B cell (primary cell): ENCODE measurements around the gene PLCB1. TPM values are rescaled to one million over a fixed set of nuclear protein-coding genes. Genes with fewer than 3 reads are reported as not detected.

Experiments used
- ATAC-seq: fragments of 200-7000 bp; cut with Tn5 transposase; one replicate; pipeline ENCODE4 v1.10.0; 2021; ENCODE audit warnings: low read depth, mild to moderate bottlenecking, moderate number of reproducible peaks, moderate library complexity
- CTCF ChIA-PET: fragments of 350-600 bp; sonication (Branson Sonifier 250); formaldehyde crosslinking; loops from one replicate; lab custom pipeline; 2021; ENCODE audit warnings: antibody characterized with exemption, inconsistent platforms; lab: Charles Lee
- POLR2A ChIA-PET: fragments of 350-600 bp; sonication (Branson Sonifier 250); formaldehyde crosslinking; loops from one replicate; lab custom pipeline; 2021; ENCODE audit warnings: antibody characterized with exemption; lab: Charles Lee
- DNase-seq: peaks from one replicate; pipeline ENCODE4 v3.0.0; 2013
- H2AFZ ChIP-seq: 2 replicates; pipeline ENCODE4 v1.6.1; 2012; ENCODE audit warnings: mild to moderate bottlenecking, low read depth, low read length; ENCODE audit not compliant: insufficient read depth, poor library complexity, severe bottlenecking
- H3K27ac ChIP-seq, 2 donors: 1 replicate in 1 of 2; 2 replicates in 1 of 2; pipeline ENCODE4 v1.5.1; 2012 to 2013; ENCODE audit warnings: low read length in 2 of 2, mild to moderate bottlenecking in 2 of 2, moderate library complexity in 1 of 2
- H3K27me3 ChIP-seq, 4 experiments: fragments of 200-600 bp in 1 of 4; sonication (generic) in 1 of 4; replicated peaks in 1 of 4; 1 replicate in 2 of 4; 2 replicates in 2 of 4; pipeline versions ENCODE4 v1.6.1 to v1.7.0; 2013 to 2016; ENCODE audit warnings: low read length in 3 of 4, mild to moderate bottlenecking in 2 of 4, mixed read lengths in 1 of 4, moderate library complexity in 1 of 4; ENCODE audit not compliant: insufficient read depth in 4 of 4, control insufficient read depth in 3 of 4; ENCODE audit errors: control extremely low read depth in 1 of 4
- H3K36me3 ChIP-seq, 2 experiments: replicated peaks in 1 of 2; 1 replicate in 1 of 2; 2 replicates in 1 of 2; pipeline versions ENCODE4 v1.6.1 to v1.7.1; 2013; ENCODE audit warnings: low read length in 1 of 2; ENCODE audit not compliant: insufficient read depth in 2 of 2, control insufficient read depth in 1 of 2; ENCODE audit errors: control extremely low read depth in 1 of 2, extremely low read depth in 1 of 2
- H3K4me1 ChIP-seq, 2 donors: fragments of 200-600 bp in 1 of 2; sonication (generic) in 1 of 2; 1 replicate in 1 of 2; 2 replicates in 1 of 2; pipeline versions ENCODE4 v1.5.1 to v1.6.1; 2013 to 2017; ENCODE audit warnings: low read length in 2 of 2; ENCODE audit not compliant: control insufficient read depth in 2 of 2, insufficient read depth in 2 of 2
- H3K4me2 ChIP-seq: replicated peaks from 2 replicates; pipeline ENCODE3; 2012; ENCODE audit warnings: mild to moderate bottlenecking, low read depth, low read length; ENCODE audit not compliant: poor library complexity, severe bottlenecking
- H3K4me3 ChIP-seq, 5 experiments: fragments of 200-600 bp in 1 of 5; sonication (generic) in 1 of 5; 1 replicate in 3 of 5; 2 replicates in 2 of 5; pipeline versions ENCODE4 v1.5.1 to v1.7.0; 2011 to 2016; ENCODE audit warnings: low read length in 4 of 5, mild to moderate bottlenecking in 4 of 5, low read depth in 2 of 5, control low read depth in 1 of 5, moderate library complexity in 1 of 5; ENCODE audit not compliant: insufficient read depth in 1 of 5; ENCODE audit errors: control extremely low read depth in 1 of 5, extremely low read depth in 1 of 5
- H3K79me2 ChIP-seq: fragments of 200-600 bp; sonication (generic); one replicate; pipeline ENCODE4 v1.6.0; 2016; ENCODE audit warnings: low read length; ENCODE audit not compliant: control insufficient read depth, insufficient read depth
- H3K9ac ChIP-seq: fragments of 200-600 bp; sonication (generic); 2 replicates; pipeline ENCODE4 v1.6.1; 2017; ENCODE audit warnings: mild to moderate bottlenecking, low read length, moderate library complexity
- H3K9me3 ChIP-seq, 3 donors: one replicate each; pipeline versions ENCODE4 v1.6.1 to v1.7.1; 2013; ENCODE audit warnings: low read length in 2 of 3; ENCODE audit not compliant: control insufficient read depth in 2 of 3, insufficient read depth in 1 of 3; ENCODE audit errors: control extremely low read depth in 1 of 3
- H4K20me1 ChIP-seq: 2 replicates; pipeline ENCODE4 v1.6.0; 2012; ENCODE audit warnings: mild to moderate bottlenecking, low read length; ENCODE audit not compliant: insufficient read depth, control insufficient read depth, poor library complexity, severe bottlenecking
- H3K27ac Mint-ChIP-seq: one replicate; pipeline ENCODE4 v1.8.0; 2021; ENCODE audit warnings: mixed read lengths
- H3K27me3 Mint-ChIP-seq: one replicate; pipeline ENCODE4 v1.8.0; 2021; ENCODE audit warnings: mixed read lengths
- H3K4me1 Mint-ChIP-seq: one replicate; pipeline ENCODE4 v1.8.0; 2021; ENCODE audit warnings: mixed read lengths
- H3K4me3 Mint-ChIP-seq: one replicate; pipeline ENCODE4 v1.8.0; 2021; ENCODE audit warnings: mixed read lengths
- H3K9me3 Mint-ChIP-seq: one replicate; pipeline ENCODE4 v1.8.0; 2022; ENCODE audit warnings: mixed read lengths; ENCODE audit not compliant: insufficient read depth
- EZH2 ChIP-seq: IDR thresholded peaks from 2 replicates; pipeline ENCODE4 v1.6.1; 2012; ENCODE audit warnings: borderline replicate concordance, low read depth, mild to moderate bottlenecking, moderate library complexity, low read length; ENCODE audit not compliant: insufficient read depth, poor library complexity, severe bottlenecking
- WGBS: methylation state at CpG from one replicate; pipeline ENCODE4 v1.1.5; 2013; ENCODE audit warnings: missing lambda C conversion rate; ENCODE audit not compliant: insufficient coverage; 5-methylcytosine and 5-hydroxymethylcytosine counted together
- intact Hi-C: fragments of 100-400 bp; cut with micrococcal nuclease; formaldehyde crosslinking; loops from one replicate; pipeline ENCODE4 v1.10.0; 2022
- polyA plus RNA-seq: library from polyadenylated mRNA; depleted of rRNA; stranded (reverse); fragments of >200 nt; gene quantifications from 2 replicates; pipeline ENCODE4 v1.2.3, GENCODE V29; 2012
- total RNA-seq, 2 donors: library from RNA; stranded (reverse); fragments of 120-200 nt in 1 of 2; gene quantifications; 1 replicate in 1 of 2; 2 replicates in 1 of 2; pipeline versions ENCODE4 v1.2.3 to v1.2.4, GENCODE V29; 2013 to 2022
- TF ChIP-seq, protein P1 (sequence below): fragments of 200-600 bp; IDR thresholded peaks from one replicate; pipeline ENCODE4 v1.8.0; 2022; ENCODE audit warnings: antibody characterized with exemption, mild to moderate bottlenecking

The PLCB1 gene
- total and polyA plus RNA-seq, 2 donors (not counting 1 experiment from before 2014, with no cell fraction given), result 0.18 to 0.47 TPM

DNA sequence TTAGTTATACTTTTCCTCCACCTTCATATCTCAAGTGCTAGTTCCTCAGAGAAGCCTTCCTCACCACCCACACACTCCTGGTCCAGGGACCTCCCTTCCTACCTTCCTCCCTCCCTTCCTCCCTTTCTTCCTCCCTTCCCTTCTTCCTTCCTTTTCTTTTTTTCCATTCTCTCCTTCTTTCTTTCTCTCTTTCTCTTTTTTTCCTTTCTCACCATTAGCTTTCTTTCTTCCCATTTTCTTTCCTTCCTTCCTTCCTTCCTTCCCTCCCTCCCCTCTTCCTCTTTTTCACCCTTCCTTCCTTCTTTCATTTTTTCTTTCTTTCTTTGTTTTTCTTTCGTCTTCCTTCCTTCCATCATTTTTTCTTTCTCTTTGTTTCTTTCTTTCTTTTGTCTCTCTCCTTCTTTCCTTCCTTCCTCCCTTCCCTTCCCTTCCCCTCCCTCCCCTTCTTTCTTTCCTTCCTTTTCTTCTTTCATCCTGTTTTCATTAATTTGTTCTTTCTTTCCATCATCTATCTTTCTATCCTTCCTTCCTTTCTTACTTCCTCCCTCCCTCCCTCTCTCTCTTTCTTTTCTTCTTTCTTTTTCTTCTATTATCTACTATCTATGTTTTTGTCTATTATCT, 416.0 kb downstream of the PLCB1 start:
- Mint-ChIP-seq H3K27me3 (peaks cover 5% of the 10 kb centered on the region), H3K4me1 (no peaks in the 10 kb centered on the region), H3K27ac (no peak overlapping the region), H3K9me3 (no peaks in the 10 kb centered on the region), H3K4me3 (no peak overlapping the region)
- POLR2A ChIA-PET, result no interaction called here
- Histone ChIP-seq H3K27ac (no peak overlapping the region), H2AFZ (no peak overlapping the region), H3K4me3 (no peak overlapping the region), H3K4me1 (no peaks in the 10 kb centered on the region), H3K9me3 (no peaks in the 10 kb centered on the region), H3K9ac (no peak overlapping the region), H3K4me2 (no peak overlapping the region), H3K36me3 (no peaks in the 10 kb centered on the region), H3K79me2 (no peaks in the 10 kb centered on the region), H4K20me1 (no peaks in the 10 kb centered on the region), H3K27me3 (no peaks in the 10 kb centered on the region)
- ATAC-seq (no peak), DNase-seq (no peak)
- TF ChIP-seq, protein P1, sequence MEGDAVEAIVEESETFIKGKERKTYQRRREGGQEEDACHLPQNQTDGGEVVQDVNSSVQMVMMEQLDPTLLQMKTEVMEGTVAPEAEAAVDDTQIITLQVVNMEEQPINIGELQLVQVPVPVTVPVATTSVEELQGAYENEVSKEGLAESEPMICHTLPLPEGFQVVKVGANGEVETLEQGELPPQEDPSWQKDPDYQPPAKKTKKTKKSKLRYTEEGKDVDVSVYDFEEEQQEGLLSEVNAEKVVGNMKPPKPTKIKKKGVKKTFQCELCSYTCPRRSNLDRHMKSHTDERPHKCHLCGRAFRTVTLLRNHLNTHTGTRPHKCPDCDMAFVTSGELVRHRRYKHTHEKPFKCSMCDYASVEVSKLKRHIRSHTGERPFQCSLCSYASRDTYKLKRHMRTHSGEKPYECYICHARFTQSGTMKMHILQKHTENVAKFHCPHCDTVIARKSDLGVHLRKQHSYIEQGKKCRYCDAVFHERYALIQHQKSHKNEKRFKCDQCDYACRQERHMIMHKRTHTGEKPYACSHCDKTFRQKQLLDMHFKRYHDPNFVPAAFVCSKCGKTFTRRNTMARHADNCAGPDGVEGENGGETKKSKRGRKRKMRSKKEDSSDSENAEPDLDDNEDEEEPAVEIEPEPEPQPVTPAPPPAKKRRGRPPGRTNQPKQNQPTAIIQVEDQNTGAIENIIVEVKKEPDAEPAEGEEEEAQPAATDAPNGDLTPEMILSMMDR, result peak; percentile 43
- TF ChIP-seq EZH2, result no peak
- 100% methylated on average over 1 of the region's 1 CpG for WGBS
- intact Hi-C loops, result no loop called here
- CTCF ChIA-PET, result no interaction called here

DNA sequence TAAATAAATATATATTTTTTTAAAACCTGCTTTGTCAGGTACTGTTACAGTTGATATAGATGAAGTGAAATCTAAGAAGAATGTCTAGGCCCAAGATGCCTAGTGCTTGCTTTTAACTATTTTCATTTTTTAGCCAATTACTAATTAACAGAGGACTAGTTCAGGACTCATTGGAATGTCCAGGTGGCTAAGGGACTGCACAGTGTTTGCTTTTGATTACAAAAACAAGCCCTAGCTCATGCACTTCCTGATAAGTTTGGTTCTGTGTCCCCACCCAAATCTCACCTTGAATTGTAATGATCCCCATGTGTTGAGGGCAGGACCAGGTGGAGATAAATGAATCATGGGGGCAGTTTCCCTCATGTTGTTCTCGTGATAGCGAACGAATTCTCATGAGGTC, 417.1 kb downstream of the PLCB1 start:
- intact Hi-C loops, result no loop called here
- ChIA-PET CTCF (no interaction called here), POLR2A (no interaction called here)
- no peak overlapping the region for H3K4me3 Mint-ChIP-seq
- ATAC-seq (no peak), DNase-seq (no peak)
- H3K9me3 Mint-ChIP-seq, result no peaks in the 10 kb centered on the region
- Histone ChIP-seq H3K4me3 (no peak overlapping the region), H3K79me2 (no peaks in the 10 kb centered on the region), H3K9me3 (no peaks in the 10 kb centered on the region), H3K27ac (no peak overlapping the region), H3K4me2 (no peak overlapping the region), H3K27me3 (no peaks in the 10 kb centered on the region), H3K4me1 (no peaks in the 10 kb centered on the region), H4K20me1 (no peaks in the 10 kb centered on the region), H2AFZ (no peak overlapping the region), H3K36me3 (no peaks in the 10 kb centered on the region), H3K9ac (no peak overlapping the region)
- no peak for TF ChIP-seq EZH2
- TF ChIP-seq, protein P1, result no peak
- no peak overlapping the region for H3K27ac Mint-ChIP-seq
- WGBS, result no CpG with 5 or more reads among the region's 3 CpGs
- no peaks in the 10 kb centered on the region for H3K4me1 Mint-ChIP-seq
- H3K27me3 Mint-ChIP-seq, result peaks cover 5% of the 10 kb centered on the region
